GM23338 (cell line): Measurements from ENCODE around the gene TYW5. TPM values are rescaled to one million over a fixed set of nuclear protein-coding genes. Genes with fewer than 3 reads are reported as not detected.

ENCODE experiments used
- ATAC-seq: fragments of 200-7000 bp; cut with Tn5 transposase; 3 replicates; pipeline ENCODE4 v1.9.1; 2020
- DNase-seq: peaks from one replicate; pipeline ENCODE4 v3.0.0-alpha.2; 2015; ENCODE audit warnings: low spot score
- H2AFZ ChIP-seq: fragments of 200-600 bp; sonication (generic); 2 replicates; pipeline ENCODE4 v1.8.0; 2016; ENCODE audit warnings: antibody characterized with exemption, mild to moderate bottlenecking, moderate library complexity
- H3F3A ChIP-seq: fragments of 200-600 bp; sonication (generic); replicated peaks from 2 replicates; pipeline ENCODE4 v1.8.0; 2017; ENCODE audit warnings: antibody characterized with exemption, mixed run types, low read depth
- H3K27ac ChIP-seq: fragments of 200-600 bp; sonication (generic); 2 replicates; pipeline ENCODE4 v1.6.1; 2016; ENCODE audit warnings: low read depth
- H3K27me3 ChIP-seq: fragments of 200-600 bp; sonication (generic); 2 replicates; pipeline ENCODE4 v1.8.0; 2016; ENCODE audit warnings: mild to moderate bottlenecking, mixed run types, moderate library complexity; ENCODE audit not compliant: insufficient read depth
- H3K36me3 ChIP-seq: fragments of 200-600 bp; sonication (generic); 2 replicates; pipeline ENCODE4 v1.8.0; 2016; ENCODE audit warnings: mild to moderate bottlenecking; ENCODE audit not compliant: insufficient read depth
- H3K4me1 ChIP-seq: fragments of 200-600 bp; sonication (generic); 2 replicates; pipeline ENCODE4 v1.8.0; 2016; ENCODE audit warnings: mild to moderate bottlenecking, moderate library complexity; ENCODE audit not compliant: insufficient read depth
- H3K4me2 ChIP-seq: fragments of 200-600 bp; sonication (generic); 2 replicates; pipeline ENCODE4 v1.7.1; 2017; ENCODE audit warnings: mixed run types
- H3K4me3 ChIP-seq: fragments of 200-600 bp; sonication (generic); 2 replicates; pipeline ENCODE4 v1.6.1; 2016; ENCODE audit warnings: mixed run types
- H3K79me2 ChIP-seq: fragments of 200-600 bp; sonication (generic); replicated peaks from 2 replicates; pipeline ENCODE4 v1.8.0; 2017; ENCODE audit warnings: mild to moderate bottlenecking; ENCODE audit not compliant: insufficient read depth
- H3K9me2 ChIP-seq: fragments of 200-600 bp; sonication (generic); 2 replicates; pipeline ENCODE4 v1.8.0; 2017; ENCODE audit not compliant: insufficient read depth
- H4K20me1 ChIP-seq: fragments of 200-600 bp; sonication (generic); replicated peaks from 2 replicates; pipeline ENCODE4 v1.8.0; 2017; ENCODE audit warnings: mild to moderate bottlenecking; ENCODE audit not compliant: insufficient read depth
- H3K27ac Mint-ChIP-seq: 2 replicates; pipeline ENCODE4 v1.8.0; 2020; ENCODE audit warnings: inconsistent platforms, mild to moderate bottlenecking, moderate library complexity, mixed read lengths
- H3K27me3 Mint-ChIP-seq: 3 replicates; pipeline ENCODE4 v1.8.0; 2022; ENCODE audit warnings: low read depth, mild to moderate bottlenecking, moderate library complexity, mixed read lengths, inconsistent platforms; ENCODE audit not compliant: insufficient read depth, poor library complexity
- H3K36me3 Mint-ChIP-seq: 3 replicates; pipeline ENCODE4 v1.8.0; 2021; ENCODE audit warnings: low read depth, mild to moderate bottlenecking, inconsistent platforms, moderate library complexity, mixed read lengths
- H3K4me1 Mint-ChIP-seq: 3 replicates; pipeline ENCODE4 v1.8.0; 2020; ENCODE audit warnings: mild to moderate bottlenecking, inconsistent platforms, mixed read lengths
- H3K4me3 Mint-ChIP-seq: 3 replicates; pipeline ENCODE4 v1.8.0; 2021; ENCODE audit warnings: moderate library complexity, mild to moderate bottlenecking, inconsistent platforms, mixed read lengths
- H3K9me3 Mint-ChIP-seq: 3 replicates; pipeline ENCODE4 v1.8.0; 2020; ENCODE audit warnings: moderate library complexity, mild to moderate bottlenecking, inconsistent platforms, mixed read lengths
- REST ChIP-seq: IDR thresholded peaks from one replicate; pipeline ENCODE4 v1.6.1; 2018; ENCODE audit warnings: antibody characterized with exemption; ENCODE audit not compliant: unreplicated experiment
- STAT1 ChIP-seq: IDR thresholded peaks from one replicate; pipeline ENCODE4 v1.6.1; 2016; ENCODE audit warnings: antibody characterized with exemption; ENCODE audit not compliant: unreplicated experiment
- ZNF331 ChIP-seq: fragments of 250-450 bp; sonication (Bioruptor Pico); IDR thresholded peaks from 2 replicates; pipeline ENCODE4 v1.5.0; 2020; ENCODE audit warnings: low read depth, mild to moderate bottlenecking, moderate library complexity
- polyA plus RNA-seq: library from polyadenylated mRNA; unstranded; fragments of >200 nt; fragmentation: Nextera tagmentation; extraction: Ambion mirVana; gene quantifications from 2 replicates; pipeline ENCODE4 v1.2.1, GENCODE V29; 2016
- total RNA-seq: library from RNA; depleted of rRNA; stranded (reverse); fragments of >200 nt; shearing (Covaris generic); gene quantifications from 2 replicates; pipeline ENCODE4 v1.2.3, GENCODE V29; 2014
- TF ChIP-seq, protein P1 (sequence below): fragments of 250-450 bp; sonication (Bioruptor Pico); IDR thresholded peaks from 2 replicates; pipeline ENCODE4 v1.5.0; 2020; ENCODE audit warnings: mild to moderate bottlenecking, moderate library complexity

Gene TYW5
- total and polyA plus RNA-seq, 2 experiments from 2014 or later, result 12.4 to 19.6 TPM

DNA sequence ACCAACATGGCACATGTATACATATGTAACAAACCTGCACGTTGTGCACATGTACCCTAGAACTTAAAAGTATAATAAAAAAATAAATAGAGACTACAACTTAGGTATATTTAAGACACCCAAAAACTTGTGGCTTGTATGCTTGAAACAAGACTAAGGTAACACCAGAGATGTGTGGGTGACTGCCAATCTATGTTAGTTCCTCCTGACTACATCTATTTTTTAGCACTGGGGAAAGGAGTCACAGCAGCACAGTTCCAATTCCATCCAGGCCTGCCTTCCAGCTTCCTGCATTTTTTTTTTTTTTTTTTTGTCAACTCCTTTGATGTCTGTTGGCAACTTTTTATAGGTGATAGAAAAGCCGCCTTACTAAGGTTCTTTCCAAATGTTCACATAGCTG is 26.0 kb downstream of the TYW5 start (continued):
- TF ChIP-seq, protein P1, sequence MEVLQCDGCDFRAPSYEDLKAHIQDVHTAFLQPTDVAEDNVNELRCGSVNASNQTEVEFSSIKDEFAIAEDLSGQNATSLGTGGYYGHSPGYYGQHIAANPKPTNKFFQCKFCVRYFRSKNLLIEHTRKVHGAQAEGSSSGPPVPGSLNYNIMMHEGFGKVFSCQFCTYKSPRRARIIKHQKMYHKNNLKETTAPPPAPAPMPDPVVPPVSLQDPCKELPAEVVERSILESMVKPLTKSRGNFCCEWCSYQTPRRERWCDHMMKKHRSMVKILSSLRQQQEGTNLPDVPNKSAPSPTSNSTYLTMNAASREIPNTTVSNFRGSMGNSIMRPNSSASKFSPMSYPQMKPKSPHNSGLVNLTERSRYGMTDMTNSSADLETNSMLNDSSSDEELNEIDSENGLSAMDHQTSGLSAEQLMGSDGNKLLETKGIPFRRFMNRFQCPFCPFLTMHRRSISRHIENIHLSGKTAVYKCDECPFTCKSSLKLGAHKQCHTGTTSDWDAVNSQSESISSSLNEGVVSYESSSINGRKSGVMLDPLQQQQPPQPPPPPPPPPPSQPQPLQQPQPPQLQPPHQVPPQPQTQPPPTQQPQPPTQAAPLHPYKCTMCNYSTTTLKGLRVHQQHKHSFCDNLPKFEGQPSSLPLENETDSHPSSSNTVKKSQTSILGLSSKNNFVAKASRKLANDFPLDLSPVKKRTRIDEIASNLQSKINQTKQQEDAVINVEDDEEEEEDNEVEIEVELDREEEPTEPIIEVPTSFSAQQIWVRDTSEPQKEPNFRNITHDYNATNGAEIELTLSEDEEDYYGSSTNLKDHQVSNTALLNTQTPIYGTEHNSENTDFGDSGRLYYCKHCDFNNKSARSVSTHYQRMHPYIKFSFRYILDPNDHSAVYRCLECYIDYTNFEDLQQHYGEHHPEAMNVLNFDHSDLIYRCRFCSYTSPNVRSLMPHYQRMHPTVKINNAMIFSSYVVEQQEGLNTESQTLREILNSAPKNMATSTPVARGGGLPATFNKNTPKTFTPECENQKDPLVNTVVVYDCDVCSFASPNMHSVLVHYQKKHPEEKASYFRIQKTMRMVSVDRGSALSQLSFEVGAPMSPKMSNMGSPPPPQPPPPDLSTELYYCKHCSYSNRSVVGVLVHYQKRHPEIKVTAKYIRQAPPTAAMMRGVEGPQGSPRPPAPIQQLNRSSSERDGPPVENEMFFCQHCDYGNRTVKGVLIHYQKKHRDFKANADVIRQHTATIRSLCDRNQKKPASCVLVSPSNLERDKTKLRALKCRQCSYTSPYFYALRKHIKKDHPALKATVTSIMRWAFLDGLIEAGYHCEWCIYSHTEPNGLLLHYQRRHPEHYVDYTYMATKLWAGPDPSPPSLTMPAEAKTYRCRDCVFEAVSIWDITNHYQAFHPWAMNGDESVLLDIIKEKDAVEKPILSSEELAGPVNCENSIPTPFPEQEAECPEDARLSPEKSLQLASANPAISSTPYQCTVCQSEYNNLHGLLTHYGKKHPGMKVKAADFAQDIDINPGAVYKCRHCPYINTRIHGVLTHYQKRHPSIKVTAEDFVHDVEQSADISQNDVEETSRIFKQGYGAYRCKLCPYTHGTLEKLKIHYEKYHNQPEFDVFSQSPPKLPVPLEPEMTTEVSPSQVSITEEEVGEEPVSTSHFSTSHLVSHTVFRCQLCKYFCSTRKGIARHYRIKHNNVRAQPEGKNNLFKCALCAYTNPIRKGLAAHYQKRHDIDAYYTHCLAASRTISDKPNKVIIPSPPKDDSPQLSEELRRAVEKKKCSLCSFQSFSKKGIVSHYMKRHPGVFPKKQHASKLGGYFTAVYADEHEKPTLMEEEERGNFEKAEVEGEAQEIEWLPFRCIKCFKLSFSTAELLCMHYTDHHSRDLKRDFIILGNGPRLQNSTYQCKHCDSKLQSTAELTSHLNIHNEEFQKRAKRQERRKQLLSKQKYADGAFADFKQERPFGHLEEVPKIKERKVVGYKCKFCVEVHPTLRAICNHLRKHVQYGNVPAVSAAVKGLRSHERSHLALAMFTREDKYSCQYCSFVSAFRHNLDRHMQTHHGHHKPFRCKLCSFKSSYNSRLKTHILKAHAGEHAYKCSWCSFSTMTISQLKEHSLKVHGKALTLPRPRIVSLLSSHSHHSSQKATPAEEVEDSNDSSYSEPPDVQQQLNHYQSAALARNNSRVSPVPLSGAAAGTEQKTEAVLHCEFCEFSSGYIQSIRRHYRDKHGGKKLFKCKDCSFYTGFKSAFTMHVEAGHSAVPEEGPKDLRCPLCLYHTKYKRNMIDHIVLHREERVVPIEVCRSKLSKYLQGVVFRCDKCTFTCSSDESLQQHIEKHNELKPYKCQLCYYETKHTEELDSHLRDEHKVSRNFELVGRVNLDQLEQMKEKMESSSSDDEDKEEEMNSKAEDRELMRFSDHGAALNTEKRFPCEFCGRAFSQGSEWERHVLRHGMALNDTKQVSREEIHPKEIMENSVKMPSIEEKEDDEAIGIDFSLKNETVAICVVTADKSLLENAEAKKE (CRISPR knock-in tag), result no peak

DNA sequence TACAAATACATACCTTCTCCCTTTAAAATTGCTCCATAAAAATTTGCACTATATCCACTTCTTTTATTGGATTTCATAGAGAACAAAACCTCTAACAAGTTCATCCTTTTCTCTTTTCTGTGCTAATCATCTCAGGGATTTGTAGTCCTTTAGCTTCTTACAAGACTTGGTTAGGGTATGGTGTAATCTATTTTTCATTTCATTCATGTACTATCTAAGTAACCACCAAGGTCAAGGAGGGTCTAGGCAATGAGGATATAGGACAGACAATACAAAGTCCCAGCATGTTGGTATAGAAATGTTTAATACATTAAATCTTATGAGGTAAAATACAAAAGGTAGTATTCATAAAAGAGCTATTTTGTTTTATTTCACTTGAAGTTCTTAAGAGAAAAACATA is 26.7 kb downstream of the TYW5 start:
- Mint-ChIP-seq H3K9me3 (no peaks in the 10 kb centered on the region), H3K27ac (peak overlapping the region; percentile 49; the same call in 1 of the 2 replicates), H3K4me3 (no peak overlapping the region; the same call in 2 of the 3 replicates), H3K36me3 (peaks cover 49% of the 10 kb centered on the region; the same call in 2 of the 3 replicates), H3K27me3 (peaks cover 5% of the 10 kb centered on the region), H3K4me1 (peaks cover 31% of the 10 kb centered on the region)
- Histone ChIP-seq H3K36me3 (no peaks in the 10 kb centered on the region; the same call in 1 of the 2 replicates), H3K27me3 (no peaks in the 10 kb centered on the region), H3K4me1 (peaks cover 31% of the 10 kb centered on the region), H3K4me2 (peak overlapping the region; percentile 18; the same call in 1 of the 2 replicates), H3K9me2 (no peaks in the 10 kb centered on the region), H3K4me3 (no peak overlapping the region), H3K79me2 (peaks cover 37% of the 10 kb centered on the region), H3K27ac (peak overlapping the region; percentile 36), H2AFZ (no peak overlapping the region), H3F3A (no peaks in the 10 kb centered on the region), H4K20me1 (peaks cover 10% of the 10 kb centered on the region; the same call in 1 of the 2 replicates)
- ATAC-seq (peak; percentile 45), DNase-seq (no peak)
- TF ChIP-seq ZNF331 (CRISPR knock-in tag) (no peak), STAT1 (no peak), REST (no peak)
- TF ChIP-seq, protein P1 (CRISPR knock-in tag), result no peak
